ENCODE results near the gene PHF2.

Gene PHF2

DNA sequence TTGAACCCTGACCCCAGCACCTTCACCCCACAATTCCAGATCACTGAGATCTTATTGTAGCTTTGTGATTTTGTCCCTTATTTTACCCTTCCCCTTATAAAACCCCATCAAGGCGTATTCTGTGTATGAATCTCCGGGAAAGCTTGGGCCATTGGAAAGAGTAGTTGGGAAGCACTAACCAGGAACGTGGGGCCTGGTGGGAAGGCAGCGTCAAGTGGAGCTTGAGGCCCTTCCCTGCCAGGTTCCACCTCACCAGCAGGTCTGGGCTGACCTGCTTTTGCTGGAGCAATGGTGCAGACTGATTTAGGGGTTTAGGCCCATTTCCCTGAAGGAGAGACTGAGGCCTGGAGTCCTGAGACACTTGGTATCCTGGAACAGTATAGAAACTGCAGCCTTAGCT, 9.3 kb downstream of the PHF2 start:
- no peak for DNase-seq

DNA sequence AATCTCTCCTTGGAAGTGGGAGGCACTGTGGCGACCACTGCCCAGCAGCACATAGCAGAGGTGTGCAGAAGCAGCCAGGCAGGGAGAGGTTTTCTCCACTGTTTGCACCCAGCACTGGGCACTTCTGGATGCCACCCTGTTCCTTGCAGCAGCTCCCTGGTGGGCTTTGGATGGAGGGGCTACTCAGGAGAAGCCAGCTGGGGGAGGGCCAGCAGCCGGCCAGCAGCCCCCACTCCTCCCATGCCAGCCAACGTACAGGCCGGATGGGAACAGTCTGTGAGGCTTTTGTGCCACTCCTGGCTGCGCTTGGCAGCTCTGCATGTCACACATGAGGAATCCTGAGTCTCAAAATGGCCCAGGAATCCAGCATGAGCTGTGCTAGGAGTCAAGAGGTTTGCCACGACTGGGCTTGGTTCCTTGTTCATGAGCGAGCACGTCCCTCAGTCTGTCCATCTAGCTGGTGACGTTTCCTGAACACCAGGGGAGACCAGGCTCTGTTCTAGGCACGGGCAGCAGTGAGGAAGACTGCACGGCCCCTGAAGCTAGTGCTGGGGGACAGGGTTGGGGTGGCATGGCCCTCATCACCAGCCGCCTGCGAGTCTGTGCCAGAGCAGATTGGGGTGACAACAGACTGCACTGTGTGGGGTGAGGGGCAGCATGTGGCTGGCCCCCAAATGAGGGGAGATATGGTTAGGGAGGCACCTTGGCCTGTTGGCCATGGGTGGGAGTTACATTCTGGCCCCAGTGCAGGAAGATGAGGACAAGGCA, 10.1 kb downstream of the PHF2 start:
- DNase-seq: no peak

DNA sequence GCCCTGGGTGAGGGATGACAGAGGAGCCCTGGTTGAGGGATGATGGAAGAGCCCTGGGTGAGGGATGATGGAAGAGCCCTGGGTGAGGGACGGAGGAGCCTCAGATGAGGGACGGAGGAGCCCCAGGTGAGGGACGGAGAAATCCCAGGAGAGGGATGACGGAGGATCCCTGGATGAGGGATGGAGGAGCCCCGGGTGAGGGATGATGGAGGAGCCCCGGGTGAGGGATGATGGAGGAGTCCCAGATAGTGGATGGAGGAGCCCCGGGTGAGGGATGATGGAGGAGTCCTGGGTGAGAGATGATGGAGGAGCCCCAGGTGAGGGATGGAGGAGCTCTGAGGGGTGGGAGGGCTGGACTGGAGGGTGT, 10.9 kb downstream of the PHF2 start:
- DNase-seq: no peak

DNA sequence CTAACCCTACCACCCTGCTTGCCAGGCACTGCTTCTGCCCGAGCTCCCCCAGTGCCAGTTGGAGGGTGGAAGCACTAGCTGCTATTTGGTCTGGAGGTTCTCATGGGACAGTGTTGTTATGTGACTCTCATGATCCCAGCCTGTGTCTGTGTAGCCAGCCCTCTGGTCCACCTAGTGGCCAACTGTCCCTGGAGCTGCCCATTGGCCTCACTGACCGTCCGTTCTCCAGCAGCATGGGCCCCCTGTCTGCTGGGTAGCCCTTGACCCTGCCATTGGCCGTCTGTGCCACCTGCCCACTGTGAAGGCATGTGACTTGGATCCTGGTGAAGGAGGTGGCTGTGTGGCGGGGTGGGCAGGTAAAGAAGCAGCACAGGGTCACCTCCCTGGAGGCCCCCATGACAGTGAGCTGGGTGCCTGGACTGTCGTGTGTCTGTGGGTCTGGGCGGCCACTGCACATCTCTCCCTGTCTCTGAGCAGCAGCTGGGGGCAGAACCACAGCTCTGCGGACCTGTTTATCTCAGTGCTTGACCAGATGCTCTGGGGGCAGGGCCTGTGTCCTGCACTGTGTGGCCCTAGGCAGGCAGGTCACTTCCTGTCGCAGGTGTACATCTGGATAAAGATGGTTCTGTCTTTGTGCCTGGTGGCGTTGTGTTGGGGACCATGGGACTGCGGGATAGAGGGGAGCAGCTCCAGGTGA, 11.4 kb downstream of the PHF2 start:
- DNase-seq: no peak

DNA sequence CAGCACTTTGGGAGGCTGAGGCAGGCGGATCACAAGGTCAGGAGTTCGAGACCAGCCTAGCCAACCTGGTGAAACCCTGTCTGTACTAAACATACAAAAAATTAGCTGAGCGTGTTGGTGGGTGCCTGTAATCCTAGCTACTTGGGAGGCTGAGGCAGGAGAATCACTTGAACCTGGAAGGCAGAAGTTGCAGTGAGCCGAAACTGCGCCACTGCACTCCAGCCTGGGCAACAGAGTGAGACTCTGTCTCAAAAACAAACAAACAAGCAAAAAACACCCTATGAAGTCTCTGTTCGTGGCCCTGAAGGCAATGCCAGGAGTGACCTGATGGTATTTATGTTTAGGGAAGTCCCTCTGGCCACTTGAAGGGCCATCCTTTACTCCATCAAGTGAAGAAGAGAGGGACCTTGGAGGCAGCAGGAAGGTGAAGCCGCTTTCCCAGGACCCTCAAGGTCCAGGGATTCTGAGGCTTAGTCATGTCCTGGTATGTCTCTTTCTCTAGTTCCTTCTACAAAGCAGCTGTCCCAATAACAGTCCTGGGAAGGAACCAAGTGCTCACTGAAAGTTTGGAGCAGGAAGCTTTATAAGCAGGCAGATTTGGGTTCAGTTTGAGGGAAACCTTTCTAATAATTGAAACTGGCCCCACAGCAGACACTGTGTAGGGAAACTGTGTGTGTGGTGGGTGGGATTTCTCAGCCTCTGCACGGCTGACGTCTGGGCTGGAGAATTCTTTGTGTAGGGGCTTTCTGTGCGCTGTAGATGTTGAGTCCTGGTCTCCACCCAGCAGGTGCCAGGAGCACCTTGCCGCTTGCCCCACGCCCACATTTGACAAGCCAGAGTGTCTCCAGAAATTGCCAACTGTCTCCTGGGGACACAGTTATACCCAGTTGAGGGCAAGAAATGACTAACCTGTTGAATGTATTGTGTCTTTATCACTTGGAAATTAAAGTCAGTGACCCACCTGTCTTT, 12.5 kb downstream of the PHF2 start:
- DNase-seq: no peak

DNA sequence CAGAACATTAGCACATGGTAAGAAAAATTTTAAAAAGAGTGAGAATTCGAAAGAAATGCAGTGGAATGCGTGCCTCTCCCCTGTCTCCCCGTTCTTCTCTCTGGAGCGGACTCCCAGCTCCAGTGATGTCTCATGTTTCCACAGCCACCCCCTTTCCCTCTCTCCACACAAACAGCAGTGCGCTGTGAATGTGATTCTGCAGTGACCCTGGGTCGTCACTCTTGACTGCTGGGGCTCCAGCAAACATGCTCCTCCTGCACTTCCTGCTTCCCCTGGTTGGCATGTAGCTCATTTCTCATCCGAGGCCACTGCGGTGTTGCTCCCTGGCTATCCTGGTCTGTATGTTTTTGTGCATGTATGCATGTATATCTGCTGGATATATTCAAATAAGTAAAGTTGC, 13.3 kb downstream of the PHF2 start:
- DNase-seq: no peak

DNA sequence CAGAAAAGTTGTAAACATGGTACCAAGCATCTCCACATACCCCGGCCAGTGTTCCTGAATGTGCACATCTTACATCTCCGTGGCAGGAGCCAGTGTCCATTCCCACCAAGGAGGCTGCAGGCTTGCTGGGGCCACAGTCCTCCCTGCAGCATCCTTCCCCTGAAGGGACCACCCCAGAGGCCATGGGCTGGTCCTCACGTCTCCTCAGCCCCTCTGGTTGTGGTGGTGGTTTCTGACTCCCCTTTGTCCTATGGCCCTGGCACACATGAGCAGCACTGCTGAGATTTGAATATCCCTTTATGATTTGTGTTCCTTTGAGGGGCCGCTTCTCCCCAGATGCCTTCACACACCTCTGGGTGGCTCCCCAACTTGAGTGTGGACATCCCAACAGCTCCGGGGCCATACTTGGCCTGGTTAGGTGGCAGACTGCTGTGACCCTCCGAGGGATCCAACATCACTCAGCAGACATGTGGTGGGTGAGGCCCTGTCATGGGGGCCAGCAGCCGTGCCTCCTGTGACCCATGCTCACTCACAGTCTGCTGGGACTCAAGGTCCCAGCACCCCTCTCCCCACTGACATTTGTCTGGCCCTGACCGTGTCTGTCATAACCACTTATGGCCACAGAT, 14.3 kb downstream of the PHF2 start:
- DNase-seq: no peak

DNA sequence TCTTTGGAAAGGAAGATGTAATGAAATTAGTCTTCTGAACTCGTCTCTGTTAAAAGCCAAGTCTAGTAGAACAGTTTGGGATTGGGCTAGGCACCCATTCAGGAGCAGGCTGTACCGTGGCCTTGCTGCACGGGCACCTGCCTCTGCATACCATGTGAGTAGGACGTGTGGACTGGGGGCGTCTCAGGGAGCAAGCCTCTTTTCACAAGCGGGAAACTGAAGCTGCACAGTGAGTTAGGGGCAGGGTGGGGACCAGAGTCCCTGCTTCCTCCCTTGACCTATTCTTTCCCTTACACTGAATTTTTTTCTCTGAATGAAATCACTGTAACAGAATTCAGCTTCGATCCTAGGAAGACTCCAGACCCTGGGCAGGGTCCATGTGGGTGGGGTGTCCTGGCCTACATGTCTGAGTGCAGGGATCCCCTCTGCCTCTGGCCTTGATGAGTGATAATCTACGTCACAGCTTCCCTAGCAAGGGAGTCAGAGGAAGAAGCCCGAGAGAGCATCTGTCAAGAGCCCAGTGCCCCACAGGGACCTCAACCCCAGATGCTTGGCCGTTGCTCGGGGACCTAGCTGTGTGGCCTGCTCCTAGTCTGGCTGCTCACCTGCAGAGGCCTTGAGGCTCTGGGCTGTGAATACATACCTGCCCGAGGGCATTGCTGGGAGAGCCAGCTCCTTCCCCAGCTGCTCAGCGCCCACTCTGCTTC, 15.1 kb downstream of the PHF2 start:
- no peak for DNase-seq

DNA sequence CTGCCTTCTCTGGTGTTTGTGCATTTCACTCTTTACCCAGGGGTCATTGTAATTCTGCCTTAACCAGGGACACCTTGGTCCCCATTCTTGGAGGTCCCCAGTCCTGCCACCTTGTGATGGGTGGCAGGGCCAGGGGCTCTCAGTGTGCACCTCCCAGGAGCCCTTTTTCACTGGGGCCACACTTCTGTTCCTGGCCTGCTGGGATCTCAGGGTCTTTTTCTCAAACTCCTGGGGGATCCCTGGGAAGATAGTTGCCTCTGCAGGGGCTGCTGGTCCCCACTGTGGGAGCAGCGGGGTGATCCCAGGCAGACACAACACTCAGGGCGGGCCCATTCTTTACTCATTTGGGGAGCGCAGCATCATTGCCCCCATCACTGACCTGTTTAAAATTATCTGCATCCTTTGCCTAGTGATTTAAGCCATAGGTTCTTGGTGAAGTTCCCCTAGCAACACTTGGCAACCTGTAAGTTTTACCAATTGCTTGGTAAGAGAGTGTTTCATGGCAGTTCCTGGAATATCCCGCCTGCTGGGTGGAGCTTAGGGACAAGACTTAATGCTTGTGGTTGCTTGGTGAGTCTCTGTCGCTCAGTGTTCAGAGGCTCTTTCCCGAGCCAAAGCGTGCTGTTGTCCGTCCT, 15.7 kb downstream of the PHF2 start:
- no peak for DNase-seq

DNA sequence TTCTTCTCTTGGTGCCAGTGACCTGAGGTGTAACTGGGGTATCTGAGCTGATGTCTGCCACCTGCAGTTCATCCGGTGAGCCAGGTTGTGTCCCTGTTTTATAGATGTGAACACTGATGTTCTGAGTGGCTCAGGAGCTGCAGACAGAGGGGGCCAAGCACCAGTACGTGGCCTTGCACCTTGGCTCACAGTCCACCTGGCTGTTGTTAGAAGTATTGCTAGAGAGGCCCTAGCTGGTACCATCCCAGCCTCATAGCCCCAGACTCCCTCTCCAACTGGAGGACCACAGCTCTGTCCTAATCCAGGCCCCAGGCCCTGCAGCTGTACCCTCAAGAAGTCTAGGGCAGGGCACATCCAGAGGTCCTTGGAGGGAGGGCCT, 16.2 kb downstream of the PHF2 start:
- DNase-seq: no peak

DNA sequence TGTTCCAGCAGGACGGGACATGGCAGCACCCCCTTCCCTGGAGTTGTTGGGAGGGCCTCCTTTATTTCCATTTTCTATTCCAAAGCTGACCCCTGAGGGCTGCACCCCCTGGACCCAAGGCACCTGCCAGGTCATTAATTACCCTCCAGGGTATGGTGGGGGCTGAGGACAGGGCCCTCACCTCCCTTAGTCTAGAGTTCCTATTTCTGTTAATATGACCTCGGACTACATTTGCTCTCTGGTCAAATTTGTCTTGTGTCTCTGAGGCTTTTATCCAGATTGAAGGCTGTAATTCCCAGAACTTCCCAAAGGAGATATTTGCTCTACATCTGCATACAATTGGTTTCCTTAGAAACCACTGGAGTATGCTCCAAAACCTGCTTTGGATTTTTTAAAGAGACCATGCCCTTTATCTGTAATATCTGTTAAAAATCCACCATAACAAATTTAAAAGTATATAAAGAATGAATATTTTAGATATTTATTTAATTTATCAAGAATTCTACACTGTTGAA, 16.8 kb downstream of the PHF2 start:
- no peak for DNase-seq

DNA sequence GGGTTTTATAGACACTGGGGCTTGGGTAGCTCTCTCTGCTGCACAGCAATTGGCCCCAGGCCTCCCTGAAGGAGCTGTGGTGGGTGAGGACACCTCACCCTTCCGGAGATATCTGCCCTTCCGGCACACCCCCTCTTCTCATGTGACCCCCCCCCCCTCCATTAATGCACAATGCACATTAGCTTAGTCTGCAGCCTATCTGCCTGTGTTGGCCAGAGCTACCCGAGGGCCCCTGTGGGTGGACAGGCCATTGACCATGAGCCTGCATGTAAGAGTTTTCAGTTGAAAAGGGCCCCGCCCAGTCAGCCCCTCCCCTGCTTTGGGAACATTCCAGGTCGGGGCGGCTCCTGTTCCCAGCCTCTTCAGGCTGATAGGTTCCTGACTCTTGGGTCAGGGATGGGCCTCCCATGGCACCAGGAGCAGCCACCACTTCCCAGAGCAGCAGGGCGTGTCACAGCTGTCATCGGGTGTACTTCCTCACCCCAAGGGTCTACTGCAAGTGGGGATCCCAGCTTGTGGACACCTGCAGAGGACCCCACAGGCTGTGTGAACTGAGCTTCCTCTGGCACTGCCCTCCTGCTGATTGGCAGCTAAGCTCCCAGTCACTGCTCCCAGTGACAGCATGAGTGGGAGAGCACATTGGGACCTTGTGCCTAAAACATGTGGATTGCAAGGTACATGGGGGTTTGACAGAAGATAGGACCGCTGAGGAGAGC, 17.8 kb downstream of the PHF2 start:
- DNase-seq: no peak

DNA sequence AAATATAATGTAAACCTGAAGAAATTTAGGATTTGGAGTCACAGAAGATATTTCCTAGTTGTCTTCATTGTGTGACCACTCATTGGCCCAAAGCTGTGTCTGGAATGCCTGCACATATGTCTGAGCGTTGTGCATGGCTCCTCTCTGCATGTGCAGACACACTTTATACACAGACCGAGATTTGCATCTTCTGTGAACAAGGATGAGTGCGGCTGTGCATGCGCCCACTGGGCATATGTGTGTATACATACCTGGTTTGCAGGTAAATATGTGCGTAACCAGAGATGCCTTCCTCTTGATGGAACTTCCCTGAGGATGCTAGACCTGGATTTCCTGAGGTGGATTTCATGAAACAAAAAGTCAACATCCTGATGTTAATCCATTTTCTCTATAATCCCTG, 19.1 kb downstream of the PHF2 start:
- DNase-seq: no peak

DNA sequence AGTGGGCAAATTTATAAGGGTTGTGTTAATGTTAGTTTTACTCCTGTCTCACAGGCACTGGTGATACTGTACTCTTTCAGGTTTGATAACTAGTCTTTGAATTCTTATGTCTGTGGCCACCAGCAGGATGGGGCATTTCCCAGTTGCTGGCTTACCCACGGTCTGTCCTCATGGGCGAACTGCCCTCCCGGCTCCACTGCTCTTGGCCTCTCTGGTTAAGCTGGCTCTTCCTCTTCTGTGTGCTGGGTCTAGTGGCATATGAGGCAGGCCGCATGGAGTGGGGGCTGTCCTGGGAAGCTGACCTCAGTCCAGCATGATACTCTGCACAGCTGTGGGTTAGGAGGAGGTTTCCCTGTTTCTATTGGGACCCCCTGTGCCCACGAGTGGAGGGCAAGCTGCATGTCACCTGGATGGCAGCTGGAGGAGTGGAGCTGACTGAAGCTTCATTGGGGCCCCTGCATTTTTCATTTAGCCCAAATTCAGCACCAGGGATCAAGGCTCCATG, 19.5 kb downstream of the PHF2 start:
- DNase-seq: no peak

DNA sequence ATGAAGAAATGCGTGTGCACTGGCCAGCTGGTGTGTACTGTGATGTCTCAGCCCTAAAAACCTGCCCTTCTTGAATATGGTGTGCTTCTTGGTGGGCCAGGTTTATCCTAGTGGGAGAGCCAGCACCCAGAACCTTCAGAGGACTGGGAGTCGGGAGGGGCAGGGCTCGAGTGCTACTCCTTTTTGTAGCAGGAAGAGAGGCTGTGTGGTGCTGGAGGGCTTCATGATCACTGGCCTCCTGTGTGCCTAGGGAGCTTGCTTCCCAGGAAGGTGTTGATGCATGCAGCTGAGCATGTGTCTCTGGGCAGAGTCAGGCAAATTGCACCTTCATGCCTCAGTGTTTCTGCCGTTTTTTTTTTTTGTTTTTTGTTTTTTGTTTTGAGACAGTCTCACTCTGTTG, 20.0 kb downstream of the PHF2 start:
- DNase-seq: no peak

DNA sequence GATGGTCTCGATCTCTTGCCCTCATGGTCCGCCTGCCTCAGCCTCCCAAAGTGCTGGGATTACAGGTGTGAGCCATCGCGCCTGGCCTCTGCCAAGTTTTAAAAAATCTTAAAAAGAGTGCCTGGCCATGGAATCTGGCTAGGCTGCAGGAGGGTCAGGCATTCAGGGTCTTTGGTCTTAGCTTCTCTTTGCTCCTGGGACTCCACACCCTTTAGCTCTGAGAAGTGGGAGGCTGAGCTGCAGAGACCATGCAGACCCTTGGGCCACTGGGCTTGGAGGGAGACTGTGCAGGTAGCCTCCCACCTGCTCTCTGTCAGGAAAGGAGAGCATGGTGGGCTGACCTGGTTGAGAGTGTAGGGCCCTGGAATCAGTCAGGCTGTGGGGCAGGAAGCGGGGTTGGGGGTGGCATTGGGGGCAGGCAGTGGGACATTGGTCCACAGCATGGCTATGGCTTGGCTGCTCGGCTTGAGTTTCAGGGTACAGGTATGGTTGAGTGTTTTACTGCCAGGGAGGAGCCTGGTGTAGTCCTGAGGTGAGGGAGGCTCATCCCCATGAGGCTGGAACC, 20.8 kb downstream of the PHF2 start:
- DNase-seq: no peak

DNA sequence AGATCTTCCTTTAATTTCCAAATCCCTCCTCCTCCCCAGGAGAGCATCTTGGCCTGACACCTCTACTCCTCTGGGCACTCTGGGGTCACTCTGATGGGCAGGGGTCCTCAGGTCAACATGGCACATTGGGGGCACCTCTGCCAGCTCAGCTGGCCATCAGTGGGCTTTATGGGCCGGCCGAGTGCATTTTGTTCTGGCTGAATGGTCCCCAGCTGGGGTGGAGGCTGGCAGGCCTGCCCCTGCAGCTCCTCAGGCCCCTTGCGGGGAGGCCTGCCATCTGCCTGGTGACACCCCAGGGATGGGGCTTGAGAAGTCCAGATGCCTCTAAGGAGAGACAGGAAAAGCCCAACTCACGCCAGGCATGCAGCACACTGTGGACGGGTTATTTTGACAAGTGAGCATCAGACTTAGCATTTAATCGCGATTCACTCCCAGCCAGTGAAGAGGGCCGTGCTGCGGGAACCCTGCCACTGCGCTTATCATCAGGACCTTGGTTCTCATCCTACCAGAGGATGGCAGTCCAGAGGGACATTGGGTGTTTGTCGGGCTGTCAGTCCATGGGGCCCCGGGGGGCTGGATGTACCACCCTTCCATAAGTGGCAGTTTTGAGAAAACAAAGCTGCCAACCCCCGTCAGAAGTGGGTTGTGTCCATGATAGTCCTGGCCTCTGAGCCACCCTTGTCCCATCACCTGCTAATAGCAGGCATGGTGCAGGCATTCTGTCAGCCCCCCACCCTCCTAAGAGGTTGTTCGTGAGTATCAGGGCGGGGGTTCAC, 21.7 kb downstream of the PHF2 start:
- no peak for DNase-seq

DNA sequence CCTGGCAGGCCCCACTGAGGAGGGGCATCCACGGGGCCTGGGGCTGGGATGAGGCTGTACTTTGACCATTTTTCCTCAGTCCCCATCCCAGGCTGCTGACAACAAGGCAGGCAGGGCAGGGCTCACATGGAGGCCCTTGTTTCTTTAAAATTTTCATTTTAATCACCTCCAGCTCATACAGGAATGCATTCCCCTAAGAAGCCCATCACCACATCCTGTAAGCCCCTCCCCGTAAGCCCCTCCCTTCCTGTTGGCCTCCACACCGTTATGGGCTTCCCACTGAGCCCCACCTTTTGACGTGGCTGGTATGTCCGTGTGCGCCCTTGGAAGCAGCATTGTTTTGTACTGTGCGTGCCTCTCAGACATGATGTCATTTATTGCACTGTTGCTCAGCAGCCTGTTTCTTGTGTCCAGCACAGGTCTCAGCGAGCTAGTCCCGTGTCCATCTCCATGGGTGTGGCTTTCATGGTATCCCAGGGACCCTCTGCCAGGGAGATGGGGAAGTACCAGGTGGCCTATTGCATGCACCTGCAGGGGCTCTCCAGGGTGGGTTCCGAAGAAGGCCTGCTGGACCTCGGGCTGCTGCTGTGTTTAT, 22.4 kb downstream of the PHF2 start:
- DNase-seq: no peak

Data from nucleus accumbens (tissue), 56 donors.